Esophagus muscularis mucosa (tissue), 3 donors: ENCODE results near the gene MAGEA10.

Source experiments
- CTCF ChIP-seq, 3 experiments: fragments of 200-600 bp in 2 of 3; fragments of 450-650 bp in 1 of 3; sonication (generic) in 2 of 3; IDR thresholded peaks; one replicate each; pipeline ENCODE4 v1.5.1; 2017 to 2019; ENCODE audit warnings: antibody characterized with exemption in 3 of 3, mild to moderate bottlenecking in 2 of 3, moderate library complexity in 1 of 3
- POLR2A ChIP-seq: fragments of 450-650 bp; IDR thresholded peaks from one replicate; pipeline ENCODE4 v1.6.1; 2017; ENCODE audit warnings: antibody characterized with exemption, moderate library complexity, mild to moderate bottlenecking, low read depth

- TF ChIP-seq POLR2A (no peak), CTCF (IDR thresholded peaks at IDR 0.05) (no peak)
Measured at GRCh38 chrX:152177052-152177451, 38.7 kb upstream of the MAGEA10 start.
